SK-N-SH (cell line): Measurements from ENCODE around the gene PPP1R18. TPM values are rescaled to one million over a fixed set of nuclear protein-coding genes. Genes with fewer than 3 reads are reported as not detected.

Experiments
- CTCF ChIA-PET: fragments of 300-600, 350-600 bp; formaldehyde crosslinking; extraction: SDS; loops from one replicate; lab custom pipeline; 2021; lab: Yijun Ruan, JAX
- POLR2A ChIA-PET: fragments of 350-600 bp; sonication (Branson Sonifier 250); formaldehyde crosslinking; extraction: SDS; loops from one replicate; lab custom pipeline; 2020; ENCODE audit warnings: antibody characterized with exemption, inconsistent platforms; lab: Yijun Ruan, JAX
- DNase-seq: peaks from one replicate; pipeline ENCODE4 v3.0.0; 2012
- H2AFZ ChIP-seq: fragments of 200-600 bp; sonication (generic); 2 replicates; pipeline ENCODE4 v1.8.1; 2016; ENCODE audit warnings: antibody characterized with exemption, mild to moderate bottlenecking, low read depth
- H3F3A ChIP-seq: fragments of 200-600 bp; sonication (generic); replicated peaks from 2 replicates; pipeline ENCODE3; 2016; ENCODE audit warnings: antibody characterized with exemption, mild to moderate bottlenecking; ENCODE audit not compliant: insufficient read depth
- H3K27ac ChIP-seq, 2 experiments: fragments of 200-500 bp in 1 of 2; fragments of 200-600 bp in 1 of 2; sonication (Bioruptor generic) in 1 of 2; sonication (generic), shearing (Covaris generic) in 1 of 2; 2 replicates each; pipeline versions ENCODE4 v1.5.1 to v1.6.1; 2014 to 2016; ENCODE audit warnings: low read depth in 2 of 2, inconsistent platforms in 1 of 2, low read length in 1 of 2, mild to moderate bottlenecking in 1 of 2, mixed read lengths in 1 of 2
- H3K27me3 ChIP-seq: fragments of 200-600 bp; sonication (generic), shearing (Covaris generic); 2 replicates; pipeline ENCODE4 v1.6.1; 2016; ENCODE audit warnings: mixed run types; ENCODE audit not compliant: insufficient read depth
- H3K36me3 ChIP-seq, 2 experiments: fragments of 200-500 bp in 1 of 2; fragments of 200-600 bp in 1 of 2; sonication (Bioruptor generic) in 1 of 2; sonication (generic) in 1 of 2; replicated peaks in 1 of 2; 2 replicates each; pipeline versions ENCODE3 to v1.5.1; 2014 to 2016; ENCODE audit warnings: low read length in 1 of 2, mild to moderate bottlenecking in 1 of 2; ENCODE audit not compliant: insufficient read depth in 2 of 2, control insufficient read depth in 1 of 2
- H3K4me1 ChIP-seq, 2 experiments: fragments of 200-500 bp in 1 of 2; fragments of 200-600 bp in 1 of 2; sonication (Bioruptor generic) in 1 of 2; sonication (generic), shearing (Covaris generic) in 1 of 2; 2 replicates each; pipeline versions ENCODE4 v1.5.1 to v1.6.1; 2014 to 2016; ENCODE audit warnings: low read depth in 1 of 2, low read length in 1 of 2, mixed run types in 1 of 2; ENCODE audit not compliant: insufficient read depth in 2 of 2, control insufficient read depth in 1 of 2
- H3K4me2 ChIP-seq: fragments of 200-600 bp; sonication (generic), shearing (Covaris generic); 2 replicates; pipeline ENCODE4 v1.6.1; 2017; ENCODE audit warnings: mixed run types
- H3K4me3 ChIP-seq, 2 experiments: fragments of 200-500 bp in 1 of 2; fragments of 200-600 bp in 1 of 2; sonication (Bioruptor generic) in 1 of 2; sonication (generic), shearing (Covaris generic) in 1 of 2; 2 replicates each; pipeline versions ENCODE4 v1.5.1 to v1.8.1; 2014 to 2016; ENCODE audit warnings: low read depth in 2 of 2, inconsistent platforms in 1 of 2, low read length in 1 of 2, mild to moderate bottlenecking in 1 of 2, mixed read lengths in 1 of 2, moderate library complexity in 1 of 2
- H3K79me2 ChIP-seq: fragments of 200-600 bp; sonication (generic); 2 replicates; pipeline ENCODE4 v1.8.1; 2017; ENCODE audit warnings: mild to moderate bottlenecking; ENCODE audit not compliant: insufficient read depth
- H3K9ac ChIP-seq: fragments of 200-600 bp; sonication (generic); 2 replicates; pipeline ENCODE4 v1.6.1; 2017; ENCODE audit warnings: mixed run types
- H3K9me2 ChIP-seq: fragments of 200-600 bp; sonication (generic); 2 replicates; pipeline ENCODE4 v1.6.1; 2017; ENCODE audit warnings: mixed run types
- H3K9me3 ChIP-seq: fragments of 200-600 bp; sonication (generic); 2 replicates; pipeline ENCODE4 v1.6.1; 2017; ENCODE audit warnings: mixed run types, mild to moderate bottlenecking, moderate library complexity
- H4K20me1 ChIP-seq: fragments of 200-600 bp; sonication (generic); 2 replicates; pipeline ENCODE4 v1.6.1; 2017; ENCODE audit warnings: mild to moderate bottlenecking, mixed run types; ENCODE audit not compliant: insufficient read depth
- CHD2 ChIP-seq: fragments of 150-350 bp; IDR thresholded peaks from 2 replicates; pipeline ENCODE4 v1.6.1; 2018; ENCODE audit warnings: low read length; ENCODE audit not compliant: partially characterized antibody
- ELF1 ChIP-seq: IDR thresholded peaks from 2 replicates; pipeline ENCODE4 v1.4.0; 2012
- FOXJ3 ChIP-seq: sonication (generic); formaldehyde crosslinking; IDR thresholded peaks from 2 replicates; pipeline ENCODE4 v1.5.1; 2020; ENCODE audit warnings: mild to moderate bottlenecking, missing genetic modification reagents
- GATA2 ChIP-seq: sonication (generic); formaldehyde crosslinking; IDR thresholded peaks from 2 replicates; pipeline ENCODE4 v1.5.0; 2020; ENCODE audit warnings: mild to moderate bottlenecking, missing genetic modification reagents
- JUND ChIP-seq: IDR thresholded peaks from 2 replicates; pipeline ENCODE4 v1.4.0; 2012
- MEF2A ChIP-seq: IDR thresholded peaks from 2 replicates; pipeline ENCODE4 v1.4.0; 2012; ENCODE audit warnings: low read depth, borderline replicate concordance
- MXI1 ChIP-seq: IDR thresholded peaks from 2 replicates; pipeline ENCODE4 v1.6.1; 2012; ENCODE audit warnings: mild to moderate bottlenecking, low read depth, low read length, improper control_type of control experiment
- NFIC ChIP-seq: IDR thresholded peaks from 2 replicates; pipeline ENCODE4 v1.4.0; 2012; ENCODE audit warnings: borderline replicate concordance
- NRF1 ChIP-seq: IDR thresholded peaks from 2 replicates; pipeline ENCODE4 v1.6.1; 2012; ENCODE audit warnings: low read depth, mild to moderate bottlenecking, low read length
- POLR2AphosphoS5 ChIP-seq: IDR thresholded peaks from 2 replicates; pipeline ENCODE4 v1.6.1; 2012; ENCODE audit warnings: low read depth, low read length
- RAD21 ChIP-seq: IDR thresholded peaks from 2 replicates; pipeline ENCODE4 v1.6.1; 2012; ENCODE audit warnings: mild to moderate bottlenecking, low read length
- RCOR1 ChIP-seq: fragments of 150-350 bp; IDR thresholded peaks from 2 replicates; pipeline ENCODE4 v1.6.1; 2017; ENCODE audit warnings: antibody characterized with exemption, low read length
- RXRA ChIP-seq: IDR thresholded peaks from 2 replicates; pipeline ENCODE4 v1.4.0; 2012; ENCODE audit warnings: low read depth, mild to moderate bottlenecking, borderline replicate concordance
- TAF1 ChIP-seq: IDR thresholded peaks from 2 replicates; pipeline ENCODE4 v1.6.1; 2012; ENCODE audit warnings: low read depth, mild to moderate bottlenecking, low read length, moderate library complexity, borderline replicate concordance
- WGBS: methylation state at CpG from one replicate; pipeline ENCODE4 v1.1.6; 2017; ENCODE audit warnings: low lambda C conversion rate; 5-methylcytosine and 5-hydroxymethylcytosine counted together
- polyA plus RNA-seq, 3 experiments: library from polyadenylated mRNA; depleted of rRNA; stranded (reverse); fragments of >200 nt; gene quantifications; 2 replicates each; pipeline ENCODE4 v1.2.3, GENCODE V29; 2012
- TF ChIP-seq, protein P1 (sequence below): fragments of 150-350 bp; IDR thresholded peaks from 2 replicates; pipeline ENCODE4 v1.6.1; 2017; ENCODE audit warnings: antibody characterized with exemption, low read length, low read depth, borderline replicate concordance
- TF ChIP-seq, protein P2 (sequence below): IDR thresholded peaks from 2 replicates; pipeline ENCODE4 v1.4.0; 2012; ENCODE audit warnings: low read depth, borderline replicate concordance
- TF ChIP-seq, protein P3 (sequence below): IDR thresholded peaks from 2 replicates; pipeline ENCODE4 v1.4.0; 2012; ENCODE audit warnings: low read depth
- TF ChIP-seq, protein P4 (sequence below): fragments of 150-350 bp; IDR thresholded peaks from 2 replicates; pipeline ENCODE4 v1.6.1; 2016; ENCODE audit warnings: mild to moderate bottlenecking, low read depth, low read length
- TF ChIP-seq, protein P5 (sequence below): fragments of 200-600 bp; sonication (generic); IDR thresholded peaks from 2 replicates; pipeline ENCODE4 v1.6.1; 2017; ENCODE audit warnings: antibody characterized with exemption, mild to moderate bottlenecking, moderate library complexity

Gene PPP1R18
- polyA plus RNA-seq, 1 of the 3 experiments (the other 2 are of a cell fraction) = 73.2 TPM

DNA sequence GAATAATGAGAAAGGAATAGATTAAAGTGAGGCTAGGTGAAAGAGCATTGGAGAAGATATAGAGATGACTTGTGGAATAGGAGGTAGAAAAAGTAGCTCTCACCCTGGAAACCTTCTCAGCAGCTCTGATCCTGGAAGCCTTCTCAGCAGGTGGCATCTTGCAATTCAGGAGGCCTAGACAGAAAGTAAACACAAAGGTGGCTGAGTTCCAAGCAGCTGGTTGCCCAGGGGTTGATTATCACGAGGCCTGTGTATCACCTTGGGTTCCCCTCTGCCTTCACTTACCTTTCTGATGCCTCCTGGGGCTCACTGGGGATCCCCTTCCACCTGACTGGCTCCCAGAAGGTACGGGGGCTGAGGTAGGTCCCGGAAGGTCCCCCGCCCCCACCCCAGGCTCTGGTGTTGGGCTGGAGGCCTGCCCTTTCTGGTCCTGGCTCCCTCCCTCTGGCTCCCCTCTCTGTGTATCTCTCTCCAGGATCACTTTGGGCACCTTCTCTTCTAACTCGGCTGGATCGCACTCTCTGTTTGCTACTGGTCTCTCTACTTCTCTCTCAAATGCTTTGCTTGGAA, 20.9 kb upstream of the PPP1R18 start:
- peaks cover 15 to 27% of the 10 kb centered on the region in 2 experiments for H3K36me3 ChIP-seq
- POLR2A ChIA-PET = interaction anchor here (0.6 to 1.4 kb wide), 2 partner anchors 15 to 1421 kb away, joined by 3 to 4 read pairs; partner anchors contain the start of gene ATF6B
- no peak for DNase-seq

More for the DNA sequence above, 20.9 kb upstream of the PPP1R18 start:
- H3K9me2 ChIP-seq = no peaks in the 10 kb centered on the region
- H3K27me3 ChIP-seq = no peaks in the 10 kb centered on the region
- WGBS = 83% methylated on average over 3 of the region's 6 CpGs
- CTCF ChIA-PET = interaction anchor here (1.3 to 42.4 kb wide), 2 partner anchors 22 to 23 kb away, joined by 3 to 838 read pairs; partner anchors contain the start of genes DHX16, NRM and PPP1R18
- no peak overlapping the region for H3K27ac ChIP-seq
- H3K4me3 ChIP-seq = no peak overlapping the region
- no peak overlapping the region for H3K4me2 ChIP-seq
- no peak for TF ChIP-seq GATA2 (CRISPR knock-in tag)
- no peak for TF ChIP-seq CHD2
- TF ChIP-seq, protein P1, sequence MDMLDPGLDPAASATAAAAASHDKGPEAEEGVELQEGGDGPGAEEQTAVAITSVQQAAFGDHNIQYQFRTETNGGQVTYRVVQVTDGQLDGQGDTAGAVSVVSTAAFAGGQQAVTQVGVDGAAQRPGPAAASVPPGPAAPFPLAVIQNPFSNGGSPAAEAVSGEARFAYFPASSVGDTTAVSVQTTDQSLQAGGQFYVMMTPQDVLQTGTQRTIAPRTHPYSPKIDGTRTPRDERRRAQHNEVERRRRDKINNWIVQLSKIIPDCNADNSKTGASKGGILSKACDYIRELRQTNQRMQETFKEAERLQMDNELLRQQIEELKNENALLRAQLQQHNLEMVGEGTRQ = no peak
- TF ChIP-seq, protein P2, sequence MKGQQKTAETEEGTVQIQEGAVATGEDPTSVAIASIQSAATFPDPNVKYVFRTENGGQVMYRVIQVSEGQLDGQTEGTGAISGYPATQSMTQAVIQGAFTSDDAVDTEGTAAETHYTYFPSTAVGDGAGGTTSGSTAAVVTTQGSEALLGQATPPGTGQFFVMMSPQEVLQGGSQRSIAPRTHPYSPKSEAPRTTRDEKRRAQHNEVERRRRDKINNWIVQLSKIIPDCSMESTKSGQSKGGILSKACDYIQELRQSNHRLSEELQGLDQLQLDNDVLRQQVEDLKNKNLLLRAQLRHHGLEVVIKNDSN = no peak
- no peak for TF ChIP-seq RAD21
- no peak for TF ChIP-seq RXRA
- TF ChIP-seq JUND = no peak
- TF ChIP-seq, protein P3, sequence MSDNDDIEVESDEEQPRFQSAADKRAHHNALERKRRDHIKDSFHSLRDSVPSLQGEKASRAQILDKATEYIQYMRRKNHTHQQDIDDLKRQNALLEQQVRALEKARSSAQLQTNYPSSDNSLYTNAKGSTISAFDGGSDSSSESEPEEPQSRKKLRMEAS = no peak
- TF ChIP-seq, protein P4, sequence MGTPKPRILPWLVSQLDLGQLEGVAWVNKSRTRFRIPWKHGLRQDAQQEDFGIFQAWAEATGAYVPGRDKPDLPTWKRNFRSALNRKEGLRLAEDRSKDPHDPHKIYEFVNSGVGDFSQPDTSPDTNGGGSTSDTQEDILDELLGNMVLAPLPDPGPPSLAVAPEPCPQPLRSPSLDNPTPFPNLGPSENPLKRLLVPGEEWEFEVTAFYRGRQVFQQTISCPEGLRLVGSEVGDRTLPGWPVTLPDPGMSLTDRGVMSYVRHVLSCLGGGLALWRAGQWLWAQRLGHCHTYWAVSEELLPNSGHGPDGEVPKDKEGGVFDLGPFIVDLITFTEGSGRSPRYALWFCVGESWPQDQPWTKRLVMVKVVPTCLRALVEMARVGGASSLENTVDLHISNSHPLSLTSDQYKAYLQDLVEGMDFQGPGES = no peak
- no peak for TF ChIP-seq ELF1
- TF ChIP-seq, protein P5, sequence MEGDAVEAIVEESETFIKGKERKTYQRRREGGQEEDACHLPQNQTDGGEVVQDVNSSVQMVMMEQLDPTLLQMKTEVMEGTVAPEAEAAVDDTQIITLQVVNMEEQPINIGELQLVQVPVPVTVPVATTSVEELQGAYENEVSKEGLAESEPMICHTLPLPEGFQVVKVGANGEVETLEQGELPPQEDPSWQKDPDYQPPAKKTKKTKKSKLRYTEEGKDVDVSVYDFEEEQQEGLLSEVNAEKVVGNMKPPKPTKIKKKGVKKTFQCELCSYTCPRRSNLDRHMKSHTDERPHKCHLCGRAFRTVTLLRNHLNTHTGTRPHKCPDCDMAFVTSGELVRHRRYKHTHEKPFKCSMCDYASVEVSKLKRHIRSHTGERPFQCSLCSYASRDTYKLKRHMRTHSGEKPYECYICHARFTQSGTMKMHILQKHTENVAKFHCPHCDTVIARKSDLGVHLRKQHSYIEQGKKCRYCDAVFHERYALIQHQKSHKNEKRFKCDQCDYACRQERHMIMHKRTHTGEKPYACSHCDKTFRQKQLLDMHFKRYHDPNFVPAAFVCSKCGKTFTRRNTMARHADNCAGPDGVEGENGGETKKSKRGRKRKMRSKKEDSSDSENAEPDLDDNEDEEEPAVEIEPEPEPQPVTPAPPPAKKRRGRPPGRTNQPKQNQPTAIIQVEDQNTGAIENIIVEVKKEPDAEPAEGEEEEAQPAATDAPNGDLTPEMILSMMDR = no peak
- TF ChIP-seq POLR2AphosphoS5 = no peak
- TF ChIP-seq NFIC = no peak
- TF ChIP-seq FOXJ3 = no peak
- no peak for TF ChIP-seq NRF1
- TF ChIP-seq MEF2A = no peak
- no peak for TF ChIP-seq TAF1
- TF ChIP-seq RCOR1 = no peak
- TF ChIP-seq MXI1 = no peak
- H4K20me1 ChIP-seq = no peaks in the 10 kb centered on the region
- H3K4me1 ChIP-seq = no peaks in the 10 kb centered on the region
- H3K9ac ChIP-seq = no peak overlapping the region
- no peaks in the 10 kb centered on the region for H3K9me3 ChIP-seq
- H3K79me2 ChIP-seq = no peaks in the 10 kb centered on the region
- H3F3A ChIP-seq = peaks cover 5% of the 10 kb centered on the region
- no peak overlapping the region for H2AFZ ChIP-seq
